ENCODE measurements around the gene CCDC9. TPM values are rescaled to one million over a fixed set of nuclear protein-coding genes. Genes with fewer than 3 reads are reported as not detected.

The CCDC9 gene
- total and polyA plus RNA-seq, 2 of the 8 experiments (the other 6 are each of a cell fraction or from before 2014, with no cell fraction given), result 3.7 to 29.8 TPM

GRCh38 chr19:47319923-47320871 lies 63.9 kb downstream of the CCDC9 start:
- WGBS, 2 experiments (ENCODE audit: extremely low coverage in 1 of 2, insufficient coverage in 1 of 2, insufficient read length in 1 of 2, insufficient replicate concordance in 2 of 2, low coverage in 1 of 2, low lambda C conversion rate in 2 of 2, missing lambda C conversion rate in 1 of 2), result 91% methylated on average over 45 of the region's 46 CpGs; no CpG with 5 or more reads in 1 of the 2 experiments
- H3K4ac ChIP-seq (replicated peaks; ENCODE audit: insufficient read length, low read depth, low read length), result no peak overlapping the region
- no peak overlapping the region for H3K18ac ChIP-seq (ENCODE audit: extremely low read depth, low read length)
- POLR2A ChIA-PET (ENCODE audit: partially characterized antibody), result interaction anchor here (0.6 kb wide), 1 partner anchor 44 kb away, joined by 4 read pairs; no protein-coding TSS in a partner anchor
- no peaks in the 10 kb centered on the region; the same call in 1 of the 2 replicates for H3K23me2 ChIP-seq (ENCODE audit: low read depth, low read length)
- no peak overlapping the region for H3K14ac ChIP-seq (ENCODE audit: insufficient read length)
- H3K23ac ChIP-seq (ENCODE audit: insufficient read length), result no peak overlapping the region
- no peak overlapping the region for H4K5ac ChIP-seq (ENCODE audit: insufficient read length, low read depth, low read length)
- no peak overlapping the region for H3K56ac ChIP-seq (replicated peaks; ENCODE audit: insufficient read length, low read depth, low read length)
- FAIRE-seq, result no peak
- no peaks in the 10 kb centered on the region for H3K9me3 ChIP-seq (ENCODE audit: insufficient read depth in 2 of 2, low read depth in 1 of 2, low read length in 1 of 2)
- H2BK120ac ChIP-seq (replicated peaks; ENCODE audit: low read depth, low read length), result no peak overlapping the region
- CTCF ChIA-PET (ENCODE audit: partially characterized antibody), result interaction anchor here (0.6 to 0.8 kb wide), 2 partner anchors 23 to 87 kb away, joined by 3 to 4 read pairs; no protein-coding TSS in a partner anchor
- H3K36me3 ChIP-seq (ENCODE audit: control insufficient read depth in 2 of 4, insufficient read depth in 4 of 4, low read length in 3 of 4), result no peaks in the 10 kb centered on the region
- H2BK12ac ChIP-seq (ENCODE audit: low read depth, low read length), result no peak overlapping the region
- H2AK5ac ChIP-seq (ENCODE audit: low read depth, low read length), result no peak overlapping the region
- no peak overlapping the region for H2BK15ac ChIP-seq (ENCODE audit: low read length)
- H3K27ac ChIP-seq (ENCODE audit: low read depth, low read length), result no peak overlapping the region
- no peaks in the 10 kb centered on the region; a peak in 2 of 7 replicates for H3K27me3 ChIP-seq (replicated peaks in 1 of 4; ENCODE audit: control insufficient read depth in 3 of 4, extremely low read depth in 1 of 4, insufficient read depth in 3 of 4, low read length in 3 of 4)
- H4K20me1 ChIP-seq (replicated peaks in 1 of 2; ENCODE audit: control insufficient read depth in 1 of 2, insufficient read depth in 2 of 2, low read length in 2 of 2), result no peaks in the 10 kb centered on the region
- no peak for DNase-seq (ENCODE audit: low read depth in 1 of 2, low spot score in 2 of 2)
- no peak overlapping the region for H2BK20ac ChIP-seq (ENCODE audit: low read length)
- no peak overlapping the region for H4K91ac ChIP-seq (replicated peaks; ENCODE audit: insufficient read length, low read length)
- H3K79me1 ChIP-seq (ENCODE audit: low read depth, low read length), result no peaks in the 10 kb centered on the region
- H3K4me1 ChIP-seq (replicated peaks in 1 of 4; ENCODE audit: control insufficient read depth in 3 of 4, insufficient read depth in 4 of 4, low read length in 3 of 4), result peaks cover 0 to 3% (median 0%) of the 10 kb centered on the region in 4 experiments; a peak in 1 of 7 replicates
- H3K4me2 ChIP-seq (ENCODE audit: insufficient read depth in 1 of 2, low read depth in 2 of 2, low read length in 2 of 2), result no peak overlapping the region
- no peak overlapping the region for H2BK5ac ChIP-seq (ENCODE audit: low read depth, low read length)
- H3K79me2 ChIP-seq (ENCODE audit: control insufficient read depth in 1 of 2, insufficient read depth in 2 of 2, low read length in 2 of 2), result no peaks in the 10 kb centered on the region
- no peak overlapping the region for H3K4me3 ChIP-seq (ENCODE audit: extremely low read depth in 1 of 4, insufficient read depth in 2 of 4, low read depth in 3 of 4, low read length in 4 of 4)
- no peak overlapping the region for H2AFZ ChIP-seq (ENCODE audit: low read length)
- no peak overlapping the region for H3K9ac ChIP-seq (replicated peaks in 1 of 4; ENCODE audit: extremely low read depth in 1 of 4, low read depth in 3 of 4, low read length in 3 of 4)
- peak overlapping the region; percentile 51 for H4K8ac ChIP-seq (ENCODE audit: extremely low read depth, insufficient read depth, low read length)

Data from H1 (cell line).